Activated T-helper 1 cell treated with Interleukin-2 at 50 U/mL for 16 hours (primary cell): ENCODE data around the gene RNF44.

Experiments
- DNase-seq: peaks from one replicate; pipeline ENCODE4 v3.0.0-alpha.2; 2020; ENCODE audit warnings: low read depth

Gene RNF44

DNA sequence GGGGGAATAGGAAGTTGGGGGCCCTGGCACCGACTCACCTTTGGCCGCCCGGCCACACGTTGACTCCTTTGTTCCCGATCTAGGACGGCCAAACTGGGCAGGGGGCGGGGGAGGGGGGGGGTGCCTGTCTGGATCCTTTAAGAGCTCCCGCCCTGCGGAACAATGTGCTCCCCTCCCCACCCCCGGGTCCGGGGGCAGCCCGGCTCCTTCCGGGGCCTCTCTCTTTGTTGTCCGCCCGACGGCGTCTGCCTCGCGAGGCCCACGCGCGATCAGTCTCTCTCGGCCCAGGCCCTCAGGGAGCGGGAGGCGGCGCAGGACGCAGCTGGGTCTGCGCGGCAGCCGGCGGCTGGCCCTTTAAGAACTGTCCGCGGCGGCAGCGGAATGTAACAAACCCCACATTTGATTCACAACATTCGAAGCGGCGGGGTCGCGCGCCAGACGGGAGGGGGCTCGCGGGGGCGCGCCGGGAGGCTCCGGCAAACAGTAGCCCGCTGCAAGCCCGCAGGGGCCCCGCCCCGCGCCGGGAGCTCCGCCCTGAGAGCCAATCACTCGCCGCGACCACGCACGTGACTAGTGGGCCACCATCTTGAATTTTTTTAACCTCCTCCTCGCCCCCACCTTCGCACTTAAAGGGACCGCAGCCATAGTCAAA lies at the start of gene RNF44:
Gene RNF44 (minus strand): TSS at position 501 of the 652 bp plus-strand sequence. CDS start 4,930 bp downstream, outside the sequence.
- peak; percentile 98 for DNase-seq

DNA sequence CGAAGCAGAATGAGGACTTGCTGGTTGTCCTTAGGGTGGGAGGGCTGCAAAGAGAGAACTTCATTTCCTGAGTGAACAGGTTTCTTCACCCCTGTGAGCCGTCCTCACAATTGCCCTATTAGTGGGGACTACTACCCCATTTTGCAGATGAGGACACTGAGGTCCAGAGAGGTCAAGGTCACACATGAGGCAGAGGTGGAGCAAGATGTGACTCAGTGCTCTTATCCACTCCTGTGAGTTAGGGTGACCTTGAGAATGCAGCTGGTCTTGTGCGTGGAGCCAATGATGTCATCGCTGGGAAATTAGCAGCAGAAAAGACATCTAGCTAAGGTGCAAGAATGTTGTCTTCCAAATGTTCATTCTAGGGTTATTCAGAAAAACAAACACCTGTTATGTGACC lies 45.9 kb upstream of the RNF44 start:
- no peak for DNase-seq

DNA sequence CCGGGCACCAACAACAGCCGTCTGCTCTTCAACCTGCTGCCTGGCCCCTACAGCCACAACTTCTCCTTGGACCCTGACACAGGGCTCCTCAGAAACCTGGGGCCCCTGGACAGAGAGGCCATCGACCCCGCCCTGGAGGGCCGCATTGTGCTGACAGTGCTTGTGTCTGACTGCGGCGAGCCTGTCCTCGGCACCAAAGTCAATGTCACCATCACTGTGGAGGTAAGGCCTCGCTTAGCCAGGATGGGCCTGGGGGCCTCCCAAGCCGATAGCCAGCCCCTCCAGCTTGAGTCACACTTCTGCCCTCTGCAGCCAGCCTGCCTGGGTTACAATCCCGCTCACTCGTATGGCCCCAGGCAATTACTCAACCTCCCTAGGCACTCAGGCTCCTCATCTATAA lies 44.2 kb upstream of the RNF44 start:
- DNase-seq = no peak

DNA sequence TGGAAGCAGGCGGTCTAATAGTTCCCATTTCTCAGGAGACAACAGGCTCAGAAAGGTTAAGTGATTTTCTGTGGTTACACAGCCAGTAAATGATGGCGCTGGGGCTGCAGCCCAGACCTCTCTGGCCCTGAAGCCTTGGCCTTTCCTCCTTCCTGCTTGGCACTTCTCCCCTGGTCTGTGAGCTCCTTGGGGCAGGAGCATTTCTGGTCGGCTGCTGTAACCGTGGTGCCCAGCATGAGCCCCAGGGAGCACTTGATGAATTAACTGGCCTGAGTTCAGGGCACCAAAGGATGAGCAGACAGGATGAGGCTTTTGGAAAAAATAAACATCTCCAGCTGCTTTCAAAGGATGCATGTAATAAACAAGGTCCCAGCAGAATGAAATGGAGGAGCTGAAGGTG lies 42.1 kb upstream of the RNF44 start:
- DNase-seq = no peak

DNA sequence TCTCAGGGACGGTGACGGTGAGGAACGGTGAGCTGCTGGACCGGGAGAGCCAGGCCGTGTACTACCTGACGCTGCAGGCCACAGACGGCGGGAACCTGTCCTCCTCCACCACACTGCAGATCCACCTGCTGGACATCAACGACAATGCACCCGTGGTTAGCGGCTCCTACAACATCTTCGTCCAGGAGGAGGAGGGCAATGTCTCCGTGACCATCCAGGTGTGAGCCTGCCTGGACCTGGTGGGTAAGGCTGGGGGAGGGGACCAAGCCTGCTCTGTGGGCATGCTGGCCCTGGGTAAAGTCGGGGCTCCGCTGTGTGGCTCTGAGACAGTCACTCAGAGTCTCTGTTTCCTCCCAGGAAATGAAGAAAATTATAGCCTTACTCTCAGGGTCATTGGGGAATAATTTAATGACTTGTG lies 41.2 kb upstream of the RNF44 start:
- peak; percentile 19 for DNase-seq

DNA sequence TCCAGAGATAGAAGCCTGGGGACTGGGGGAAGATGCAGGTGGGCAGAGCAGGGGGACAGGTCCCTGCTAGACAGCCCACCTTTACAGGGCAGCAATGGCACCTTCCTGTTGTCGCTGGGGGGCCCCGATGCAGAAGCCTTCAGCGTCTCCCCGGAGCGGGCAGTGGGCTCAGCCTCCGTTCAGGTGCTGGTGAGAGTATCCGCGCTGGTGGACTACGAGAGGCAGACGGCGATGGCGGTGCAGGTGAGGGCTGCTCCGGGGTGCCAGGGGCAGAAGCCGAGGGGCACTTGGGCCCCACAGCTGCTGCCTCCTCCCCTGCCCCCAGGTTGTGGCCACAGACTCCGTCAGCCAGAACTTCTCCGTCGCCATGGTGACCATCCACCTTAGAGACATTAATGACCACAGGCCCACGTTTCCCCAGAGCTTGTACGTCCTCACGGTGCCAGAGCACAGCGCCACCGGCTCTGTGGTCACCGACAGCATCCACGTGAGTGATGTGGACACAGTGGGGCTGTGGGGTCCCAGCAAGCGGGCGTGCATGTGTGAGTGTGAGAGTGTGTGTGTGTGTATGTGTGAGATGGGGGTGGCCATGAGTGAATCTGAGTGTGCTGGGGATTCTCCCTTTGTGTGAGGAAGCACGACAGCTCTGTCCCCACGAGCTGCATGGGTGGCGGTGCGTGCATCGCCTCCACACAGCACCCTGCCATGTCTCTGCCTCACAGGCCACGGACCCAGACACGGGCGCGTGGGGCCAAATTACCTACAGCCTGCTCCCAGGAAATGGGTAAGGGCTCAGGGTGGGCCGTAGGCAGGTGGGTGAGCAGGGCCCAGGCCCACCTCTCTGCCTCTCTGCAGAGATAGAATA lies 40.3 kb upstream of the RNF44 start:
- no peak for DNase-seq

DNA sequence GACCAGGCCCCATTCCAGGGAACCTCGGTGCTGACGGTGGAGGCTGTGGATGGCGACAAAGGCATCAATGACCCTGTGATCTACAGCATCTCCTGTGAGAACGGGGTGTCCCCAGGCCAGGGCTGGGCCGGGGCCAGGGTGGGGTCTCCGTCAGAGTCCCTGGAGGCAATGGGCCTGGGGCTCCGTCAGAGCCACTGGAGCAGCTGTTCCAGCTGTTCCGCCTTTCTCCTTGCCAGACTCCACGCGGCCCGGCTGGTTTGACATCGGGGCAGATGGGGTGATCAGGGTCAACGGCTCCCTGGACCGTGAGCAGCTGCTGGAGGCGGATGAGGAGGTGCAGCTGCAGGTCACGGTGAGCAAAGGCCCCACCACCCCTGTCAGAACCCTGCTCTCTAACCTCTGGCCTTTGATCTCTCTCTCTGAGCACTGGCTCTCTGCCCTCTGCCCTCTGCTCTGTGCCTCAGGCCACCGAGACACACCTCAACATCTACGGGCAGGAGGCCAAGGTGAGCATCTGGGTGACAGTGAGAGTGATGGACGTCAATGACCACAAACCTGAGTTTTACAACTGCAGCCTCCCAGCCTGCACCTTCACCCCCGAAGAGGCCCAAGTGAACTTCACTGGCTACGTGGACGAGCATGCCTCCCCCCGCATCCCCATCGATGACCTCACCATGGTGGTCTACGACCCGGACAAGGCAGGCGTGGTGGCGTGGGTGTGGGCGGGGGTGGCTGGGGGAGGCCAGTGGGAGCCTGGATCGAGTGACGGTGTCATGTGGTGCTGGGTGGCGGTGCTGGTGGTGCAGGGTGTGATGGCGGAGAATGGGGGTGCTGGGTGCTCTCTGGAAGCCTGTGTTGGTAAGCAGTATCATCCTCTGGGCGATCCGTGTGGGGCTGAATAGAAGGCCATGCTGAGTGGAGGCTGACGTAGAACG lies 38.6 kb upstream of the RNF44 start:
- no peak for DNase-seq

DNA sequence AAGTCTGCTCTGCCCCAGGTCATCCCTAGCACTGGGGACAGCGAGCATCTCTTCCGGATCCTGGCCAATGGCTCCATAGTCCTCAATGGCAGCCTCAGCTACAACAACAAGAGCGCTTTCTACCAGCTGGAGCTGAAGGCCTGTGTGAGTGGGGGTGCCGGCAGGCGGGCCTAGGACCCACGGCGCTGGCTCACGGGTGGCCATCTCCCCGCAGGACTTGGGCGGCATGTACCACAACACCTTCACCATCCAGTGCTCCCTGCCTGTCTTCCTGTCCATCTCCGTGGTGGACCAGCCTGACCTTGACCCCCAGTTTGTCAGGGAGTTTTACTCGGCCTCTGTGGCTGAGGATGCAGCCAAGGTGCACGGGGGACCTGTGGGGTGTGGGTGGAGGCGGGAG lies 37.9 kb upstream of the RNF44 start:
- DNase-seq = no peak

DNA sequence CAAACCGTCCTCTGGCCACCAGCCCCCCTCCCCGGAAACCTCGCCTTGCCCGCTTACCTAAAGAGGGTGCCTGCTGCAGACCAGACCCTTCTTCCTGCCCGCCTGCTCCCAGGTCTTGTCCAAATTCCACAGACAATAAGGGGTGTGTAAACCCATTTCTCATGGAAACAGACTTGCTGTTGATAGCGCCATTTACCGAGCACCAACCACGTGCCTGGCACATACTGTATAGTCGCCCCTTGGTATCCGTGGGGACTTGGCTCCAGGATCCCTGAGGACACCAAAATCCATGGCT lies 37.0 kb upstream of the RNF44 start:
- DNase-seq = no peak

DNA sequence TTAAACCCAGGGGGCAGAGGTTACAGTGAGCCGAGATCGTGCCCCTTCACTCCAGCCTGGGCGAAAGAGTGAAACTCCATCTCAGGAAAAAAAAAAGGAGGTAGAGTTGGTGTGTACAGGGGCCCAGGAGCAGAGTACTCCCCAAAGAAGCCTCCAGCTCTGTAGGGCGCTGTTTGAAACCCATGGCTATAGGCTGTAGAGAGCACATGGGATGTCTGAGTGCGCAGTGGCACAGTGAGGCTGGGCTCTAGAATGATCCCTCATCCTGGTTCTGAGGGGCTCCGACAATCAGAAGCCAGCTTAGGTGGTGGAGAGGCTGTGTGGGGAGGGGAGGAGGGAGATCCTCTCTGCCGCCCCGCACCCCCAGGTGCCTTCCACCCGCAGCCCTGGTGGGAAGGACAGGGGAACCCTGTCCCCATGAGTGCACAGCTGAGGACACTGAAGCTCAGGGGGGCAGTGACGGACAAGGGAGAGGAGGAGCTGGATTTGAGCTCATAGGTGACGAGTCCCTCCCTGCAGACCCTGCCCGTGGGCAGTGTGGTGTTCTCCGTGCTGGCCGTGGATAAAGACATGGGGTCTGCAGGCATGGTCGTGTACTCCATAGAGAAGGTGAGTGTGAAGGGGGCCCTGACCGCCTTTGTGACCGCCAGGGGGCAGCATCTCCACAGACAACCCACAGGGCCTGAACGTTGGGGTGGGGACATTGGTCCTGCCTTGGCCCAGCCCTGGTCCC lies 36.5 kb upstream of the RNF44 start:
- DNase-seq = peak; percentile 64

DNA sequence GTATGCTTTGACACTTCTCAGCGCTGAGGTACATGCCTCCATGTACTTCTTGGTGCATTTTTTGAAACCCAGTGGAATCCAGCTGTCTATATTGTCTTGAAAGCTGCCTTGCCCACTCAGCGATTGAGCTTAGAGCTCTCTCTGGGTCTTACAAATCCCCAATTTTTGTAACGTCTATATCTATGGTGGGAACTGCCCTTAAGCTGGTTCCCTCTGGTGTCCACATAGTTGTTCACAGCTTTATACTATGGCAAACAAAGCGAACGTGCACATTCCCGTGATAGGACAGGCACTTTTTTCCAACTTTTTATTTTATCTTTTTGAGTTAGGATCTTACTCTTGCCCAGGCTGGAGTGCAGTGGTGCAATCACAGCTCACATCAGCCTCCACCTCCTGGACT lies 32.8 kb upstream of the RNF44 start:
- DNase-seq = no peak

DNA sequence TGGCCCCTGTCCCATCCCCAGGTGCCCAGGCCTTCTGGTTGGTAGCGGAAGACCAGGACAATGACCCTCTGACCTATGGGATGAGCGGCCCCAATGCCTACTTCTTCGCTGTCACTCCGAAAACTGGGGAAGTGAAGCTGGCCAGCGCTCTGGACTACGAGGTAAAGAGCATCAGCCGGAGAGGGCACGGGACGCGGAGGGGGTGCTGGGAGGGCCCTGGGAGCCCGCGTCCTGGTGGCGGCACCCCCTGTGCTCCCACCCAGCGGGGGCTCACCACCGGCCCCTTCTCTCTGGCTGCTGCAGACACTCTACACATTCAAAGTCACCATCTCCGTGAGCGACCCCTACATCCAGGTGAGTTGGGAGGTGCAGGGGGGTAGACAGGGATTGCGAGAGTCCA lies 31.5 kb upstream of the RNF44 start:
- no peak for DNase-seq

DNA sequence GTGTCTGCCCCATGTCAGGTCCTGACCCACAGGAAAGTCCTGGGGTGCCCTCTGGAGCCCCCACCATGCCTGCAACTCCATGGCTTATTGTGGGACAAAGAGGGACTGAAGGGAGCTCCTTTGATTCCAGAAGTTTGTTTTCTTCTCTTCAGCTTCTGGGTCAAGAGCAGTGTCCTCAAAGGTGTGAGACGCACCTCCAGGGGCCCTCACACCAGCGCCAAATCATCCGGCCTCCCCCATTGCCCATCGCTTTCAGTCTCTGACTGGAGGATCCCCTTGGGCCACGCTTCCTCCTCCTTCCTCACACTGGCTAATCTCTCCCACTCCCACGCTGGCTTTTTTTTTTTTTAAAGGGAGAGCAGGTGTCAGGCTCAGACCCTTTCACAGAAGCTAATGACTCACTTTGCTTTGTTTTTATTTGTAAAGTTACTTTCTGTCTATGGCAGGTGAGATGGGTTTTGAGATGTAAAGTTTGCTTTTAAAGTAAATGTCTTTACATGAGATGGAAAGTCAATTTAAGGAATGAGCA lies 28.6 kb upstream of the RNF44 start:
- DNase-seq = no peak

DNA sequence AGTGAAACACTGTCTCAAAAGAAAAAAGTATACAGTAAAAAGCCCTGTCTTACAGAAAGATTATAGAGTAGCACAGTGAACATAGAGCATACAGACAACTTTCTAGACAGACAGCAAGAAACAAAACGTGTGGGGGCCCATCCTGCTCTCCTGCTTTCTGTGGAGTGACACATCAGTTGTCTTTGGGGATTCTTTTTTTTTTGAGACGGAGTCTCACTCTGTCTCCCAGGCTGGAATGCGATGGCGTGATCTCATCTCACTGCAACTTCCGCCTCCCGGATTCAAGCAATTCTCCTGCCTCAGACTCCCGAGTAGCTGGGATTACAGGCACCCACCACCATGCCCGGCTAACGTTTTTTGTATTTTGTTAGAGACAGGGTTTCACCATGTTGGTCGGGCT lies 26.8 kb upstream of the RNF44 start:
- no peak for DNase-seq

DNA sequence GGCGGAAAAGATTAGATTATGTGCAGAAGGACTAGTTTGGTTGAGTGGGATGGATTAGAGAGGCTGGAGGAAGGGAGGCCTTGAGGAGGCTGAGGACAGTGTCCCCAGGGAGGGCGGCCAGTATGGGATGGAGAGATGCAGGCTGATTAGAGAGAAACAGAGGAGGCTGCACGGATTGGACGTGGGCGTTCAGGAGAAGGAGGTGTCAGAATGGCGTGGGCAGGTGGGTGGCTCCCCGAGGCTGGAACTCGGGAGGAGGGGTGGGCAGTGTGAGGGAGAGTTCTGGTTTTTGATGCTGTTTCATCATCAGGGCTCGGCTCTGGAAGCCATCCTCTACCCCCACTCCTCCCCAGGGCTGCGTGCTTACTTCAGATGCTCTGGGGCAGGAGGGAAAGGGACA lies 25.0 kb upstream of the RNF44 start:
- no peak for DNase-seq

DNA sequence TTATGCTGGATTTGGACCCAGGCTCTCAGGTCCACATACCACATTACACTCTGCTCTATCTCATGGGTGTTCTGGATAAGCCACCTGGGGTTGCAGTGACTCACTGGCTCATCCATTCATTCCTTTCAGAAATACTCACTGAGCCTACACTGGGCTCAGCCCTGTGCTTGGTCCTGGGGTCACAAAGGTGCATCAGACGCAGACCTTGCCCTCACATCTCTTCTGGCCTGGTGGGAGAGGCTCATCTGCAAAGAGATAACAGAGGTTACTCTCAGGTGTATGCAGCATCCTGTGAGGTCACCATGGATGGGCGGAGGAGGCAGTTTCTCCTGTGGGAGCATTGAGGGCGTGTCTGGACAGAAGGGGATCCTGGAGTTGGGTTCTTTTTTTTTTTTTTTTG lies 24.1 kb upstream of the RNF44 start:
- DNase-seq = no peak

DNA sequence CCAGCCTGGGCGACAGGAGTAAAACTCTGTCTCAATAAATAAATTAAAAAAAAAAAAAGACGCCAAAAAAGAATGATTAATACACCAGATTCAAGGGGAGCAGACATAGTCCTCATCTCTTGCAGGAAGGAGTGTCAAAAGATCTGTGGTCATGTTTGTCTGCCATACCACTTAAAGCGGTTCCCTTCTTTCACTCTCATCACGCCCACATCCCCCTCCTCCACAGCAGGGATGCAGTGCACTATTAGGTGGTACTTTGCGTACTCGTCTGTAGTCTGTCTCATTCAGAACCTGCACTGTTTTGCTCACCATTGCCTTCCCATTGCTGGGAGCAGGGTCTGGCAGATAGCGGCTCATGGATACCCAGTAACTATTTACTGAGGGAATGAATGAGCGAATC lies 23.2 kb upstream of the RNF44 start:
- DNase-seq = no peak

DNA sequence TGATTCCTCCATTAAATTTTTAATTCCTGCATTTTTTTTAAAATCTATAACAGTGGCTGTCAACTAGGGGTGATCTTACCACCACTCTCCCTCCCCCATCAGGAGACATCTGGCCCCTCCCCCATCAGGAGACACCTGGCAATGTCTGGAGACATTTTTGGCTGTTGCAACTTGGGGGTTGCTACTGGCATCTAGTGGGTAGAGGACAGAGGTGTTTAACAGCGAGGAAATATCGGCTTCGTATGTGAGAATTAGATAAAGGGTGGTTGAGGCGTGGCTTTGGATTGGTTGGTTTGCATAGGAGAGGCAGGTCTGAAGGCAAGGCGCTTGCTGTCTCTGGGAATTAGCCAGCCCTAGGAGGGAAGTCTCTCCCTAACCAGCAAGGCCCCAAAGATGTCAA lies 22.5 kb upstream of the RNF44 start:
- DNase-seq = no peak

DNA sequence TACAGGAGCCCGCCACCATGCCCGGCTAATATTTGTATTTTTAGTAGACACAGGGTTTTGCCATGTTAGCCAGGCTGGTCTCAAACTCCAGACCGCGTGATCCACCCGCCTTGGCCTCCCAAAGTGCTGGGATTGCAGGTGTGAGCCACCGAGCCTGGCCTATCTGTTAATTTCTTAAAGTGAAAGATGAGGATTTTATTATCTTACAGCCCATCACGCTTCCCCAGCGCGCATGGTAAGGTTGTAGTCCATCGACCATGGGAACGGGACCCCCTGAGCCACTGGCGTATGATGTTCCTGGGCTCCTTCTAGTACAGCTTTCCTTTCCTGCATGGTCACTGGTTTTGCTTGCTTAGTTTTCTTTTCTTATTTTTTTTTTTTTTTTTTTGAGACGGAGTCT lies 20.6 kb upstream of the RNF44 start:
- DNase-seq = no peak

DNA sequence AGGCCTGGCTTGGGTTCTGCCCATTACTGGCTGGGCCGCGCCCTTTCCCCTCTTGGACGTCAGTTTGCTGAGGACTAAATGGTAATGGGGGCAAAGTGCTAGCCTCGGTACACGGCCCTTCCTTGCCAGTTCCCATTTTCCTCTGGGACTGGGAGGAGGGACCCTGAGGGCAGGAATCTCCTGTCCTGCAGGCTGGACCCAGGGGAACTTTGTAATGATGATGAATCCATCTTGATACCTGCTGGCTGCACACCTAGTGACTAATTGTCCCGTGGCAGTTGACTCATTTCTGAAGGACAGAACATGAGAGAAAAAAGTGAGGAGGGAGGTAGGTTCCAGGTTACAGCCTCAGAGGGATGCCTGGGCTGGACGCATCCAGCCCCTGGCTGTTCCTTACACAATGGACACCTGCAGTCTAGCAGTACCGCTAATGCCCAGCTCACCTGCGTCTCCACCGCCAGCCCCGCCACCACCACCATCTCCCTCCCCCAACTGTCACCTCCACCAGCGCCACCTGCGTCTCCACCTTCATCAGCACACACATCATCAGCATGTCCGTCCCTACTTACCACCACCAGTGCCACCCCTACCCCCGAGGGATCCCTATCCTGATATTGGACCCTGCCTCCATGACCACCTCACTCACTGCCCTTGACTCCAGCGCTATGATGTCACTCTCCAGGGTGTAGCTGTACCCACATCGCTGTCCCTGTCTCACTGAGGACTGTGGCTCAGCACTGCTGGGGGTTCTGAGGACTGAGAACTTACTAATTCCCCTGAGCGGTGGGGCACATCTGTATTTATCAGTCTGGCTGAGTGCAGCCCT lies 16.3 kb upstream of the RNF44 start:
- DNase-seq = no peak

DNA sequence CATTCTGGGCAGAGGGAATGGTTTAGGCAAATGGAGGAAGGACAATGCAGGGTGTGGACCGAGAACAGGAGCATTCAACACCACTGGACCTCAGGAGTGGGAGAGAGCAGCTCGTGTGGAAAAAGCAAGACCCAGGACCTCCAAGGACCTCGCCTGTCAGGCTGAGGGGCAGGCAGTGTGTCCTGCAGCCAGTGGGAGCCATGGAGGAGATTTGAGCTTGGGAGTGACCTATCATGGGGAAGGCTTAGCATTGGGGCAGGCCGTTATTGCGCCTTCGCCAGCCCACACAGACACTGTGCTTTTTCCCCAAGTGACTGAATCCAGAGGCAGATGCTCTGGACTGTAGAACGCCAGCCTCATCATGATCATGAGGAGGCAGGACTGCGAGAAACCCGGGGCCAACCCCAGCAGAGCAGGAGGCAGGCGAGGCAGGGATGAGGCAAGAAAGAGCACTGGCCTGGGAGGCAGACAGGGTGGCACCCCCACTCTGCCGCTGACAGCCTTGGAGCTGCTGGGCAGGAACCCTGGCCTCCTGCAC lies 15.2 kb upstream of the RNF44 start:
- DNase-seq = no peak
